A172 (cell line): ENCODE data around the gene RABL2B. TPM values are rescaled to one million over a fixed set of nuclear protein-coding genes. Genes with fewer than 3 reads are reported as not detected.

Source experiments
- DNase-seq: peaks from one replicate; pipeline ENCODE4 v3.0.0-alpha.2; 2015; ENCODE audit warnings: low spot score
- total RNA-seq: library from RNA; depleted of rRNA; stranded (reverse); fragments of >200 nt; shearing (Covaris generic); gene quantifications from 2 replicates; pipeline ENCODE4 v1.2.3, GENCODE V29; 2014

RABL2B gene
- total RNA-seq, 1 experiment from 2014 or later, result 11.3 TPM

GRCh38 chr22:50738649-50739227 is 44.7 kb downstream of the RABL2B start:
- DNase-seq, result no peak

DNA sequence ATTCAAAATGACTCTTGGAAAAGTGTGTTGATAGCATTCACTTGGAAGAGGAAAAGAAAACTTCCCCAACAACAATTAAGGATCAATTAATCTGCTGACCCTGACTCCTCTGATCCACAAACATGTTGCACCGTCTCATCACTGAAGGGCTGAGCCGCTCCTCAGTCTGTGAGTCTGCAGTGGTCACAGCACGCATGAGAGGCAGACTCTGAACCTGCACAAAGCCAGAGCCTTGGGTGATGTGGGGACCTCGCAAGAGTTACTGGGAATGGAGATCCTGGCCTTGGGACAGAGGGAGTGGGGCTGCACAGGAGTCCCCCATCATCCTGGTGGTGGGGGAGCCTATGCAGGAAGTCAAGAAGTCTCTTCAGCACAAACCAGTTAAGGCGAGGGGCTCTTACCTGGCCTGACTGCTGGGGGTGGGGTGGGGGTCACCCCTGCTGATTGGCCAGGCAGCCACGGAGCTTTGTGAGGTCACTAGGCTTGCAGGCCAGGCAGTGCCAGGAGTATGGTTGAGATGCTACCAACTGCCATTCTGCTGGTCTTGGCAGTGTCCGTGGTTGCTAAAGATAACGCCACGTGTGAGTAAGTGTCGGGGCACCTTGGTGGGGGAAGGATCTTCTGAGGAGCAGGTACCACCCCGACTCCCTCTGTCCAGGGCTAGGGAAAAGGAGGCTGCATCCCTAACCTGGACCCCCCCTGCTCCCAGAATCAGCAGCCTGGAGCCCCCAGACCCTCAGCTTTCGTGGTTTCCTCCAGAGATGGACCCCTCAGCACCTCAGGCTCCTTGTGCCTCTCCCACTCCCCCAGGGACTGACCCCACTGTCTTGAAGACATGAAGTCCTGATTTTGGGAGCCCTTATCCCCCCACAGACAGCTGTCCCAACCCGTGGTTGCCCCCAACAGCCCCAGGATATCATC is 45.4 kb downstream of the RABL2B start, which contains the start of gene ACR:
Gene ACR (plus strand): TSS at position 477 of the 921 bp plus-strand sequence. CDS start 32 bp downstream, at position 509.
- no peak for DNase-seq

GRCh38 chr22:50735739-50736030 is 47.8 kb downstream of the RABL2B start:
- DNase-seq, result no peak

DNA sequence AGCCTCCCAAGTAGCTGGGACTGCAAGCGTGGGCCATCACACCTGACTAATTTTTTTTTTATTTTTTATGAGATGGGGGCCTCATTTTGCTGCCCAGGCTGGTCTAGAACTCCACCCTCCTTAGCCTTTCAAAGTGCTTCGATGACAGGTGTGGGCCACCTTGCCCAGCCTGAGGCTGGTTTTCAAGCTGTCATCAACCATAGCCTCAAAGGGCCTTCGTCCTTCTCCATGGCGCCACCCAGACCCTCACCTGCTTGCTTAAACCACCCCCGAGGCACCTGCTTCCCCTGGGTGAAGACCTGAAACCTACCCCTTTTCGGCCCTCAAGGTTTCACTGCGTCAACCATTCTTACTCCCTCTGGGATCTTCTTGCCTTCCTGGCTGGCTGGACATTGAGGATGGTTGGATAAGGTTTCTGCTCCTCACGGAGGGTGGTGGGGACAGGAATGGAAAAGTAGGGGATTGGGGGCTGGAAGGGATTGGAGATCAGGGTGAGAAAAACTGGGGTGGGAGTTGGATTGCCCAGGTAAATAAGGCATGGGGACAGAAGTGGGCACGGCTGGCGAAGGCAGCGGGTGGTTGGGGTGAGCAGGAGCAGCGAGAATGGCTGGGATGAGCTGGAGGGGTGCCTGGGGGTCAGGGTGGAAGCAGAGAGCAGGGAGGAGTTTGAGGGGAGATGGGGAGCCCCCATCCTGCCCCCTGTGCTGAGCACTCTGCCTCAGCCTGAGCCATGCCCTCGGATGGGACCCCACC is 48.3 kb downstream of the RABL2B start:
- no peak for DNase-seq

DNA sequence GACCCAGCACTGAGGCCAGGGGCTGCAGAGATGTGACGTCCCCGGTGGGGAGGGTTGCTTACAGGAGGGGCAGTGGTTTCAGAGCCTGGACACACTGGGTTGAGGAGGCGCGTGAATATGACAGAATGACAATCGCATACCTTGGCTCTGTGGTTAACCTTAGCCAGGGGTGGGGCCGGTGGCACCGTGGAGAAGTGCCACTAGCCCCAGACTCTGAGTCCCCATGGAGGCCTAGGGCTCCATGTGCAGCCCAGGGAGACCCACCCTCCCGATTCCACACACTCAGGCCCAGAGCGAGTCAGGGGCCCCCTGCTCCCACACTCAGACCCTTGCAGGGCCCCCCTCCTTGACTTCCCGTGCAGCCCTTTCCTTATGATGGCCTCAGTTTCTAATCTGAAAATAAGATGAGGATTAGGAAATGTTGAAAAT is 49.1 kb downstream of the RABL2B start:
- no peak for DNase-seq

DNA sequence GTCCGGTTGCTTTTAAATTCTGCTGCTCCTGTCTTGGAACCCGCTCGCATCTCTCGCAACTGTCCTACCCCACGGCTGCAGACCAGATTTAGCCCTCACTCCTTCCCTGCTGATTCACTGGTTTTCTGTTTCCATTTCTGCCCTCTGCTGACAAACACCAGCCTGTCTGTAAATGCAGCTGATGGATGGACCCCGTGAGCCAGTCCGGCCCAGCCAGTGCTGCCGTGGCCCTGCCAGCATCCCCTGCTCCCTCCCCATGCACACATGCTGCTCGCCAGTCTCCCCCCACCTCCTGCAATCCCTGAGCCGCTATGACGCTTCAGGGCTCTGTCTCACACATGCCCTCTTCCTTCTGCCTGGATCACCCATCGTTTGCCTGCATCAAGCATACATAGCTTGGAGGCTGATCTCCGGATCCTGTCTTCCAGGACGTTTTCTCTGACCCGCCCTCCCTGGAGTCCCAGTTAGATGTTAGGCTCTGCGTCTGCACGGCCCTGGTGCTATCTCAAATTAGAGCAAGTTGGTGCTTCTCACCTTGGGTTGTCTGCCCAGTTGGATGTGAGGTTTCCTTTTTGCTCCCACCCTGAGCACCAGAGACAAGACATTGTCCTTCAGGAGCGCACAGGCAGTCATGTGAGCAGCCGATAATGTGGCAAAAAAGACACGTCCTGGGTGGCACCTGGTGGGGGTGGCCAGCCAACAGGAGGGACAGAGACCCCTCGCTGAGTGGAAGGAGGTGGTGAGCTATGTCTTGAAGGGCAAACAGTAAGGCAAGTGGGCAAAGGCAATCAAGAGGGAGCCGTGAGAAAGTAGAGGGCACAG is 49.7 kb downstream of the RABL2B start:
- DNase-seq, result no peak

DNA sequence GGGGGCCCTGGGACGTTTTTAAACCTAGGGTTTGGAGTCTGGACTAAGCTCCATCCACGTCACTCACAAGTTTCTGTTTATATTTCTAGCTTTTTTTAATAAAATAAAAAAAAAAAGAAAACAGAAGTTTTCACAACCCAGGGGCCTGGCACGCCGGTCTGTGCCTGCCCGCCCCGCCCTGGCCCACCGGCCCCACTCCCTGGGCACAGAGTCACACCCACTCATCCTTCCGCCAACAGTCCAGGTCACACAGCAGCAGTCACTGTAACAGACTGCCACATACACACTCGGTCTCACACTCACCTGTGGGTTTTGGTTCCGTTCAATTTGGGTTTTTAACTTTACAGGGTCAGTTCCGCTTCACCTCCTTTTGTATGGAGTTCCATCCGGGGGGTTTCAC is 50.8 kb downstream of the RABL2B start:
- DNase-seq, result no peak

- DNase-seq, result peak; percentile 11
These were observed 51.4 kb downstream of the RABL2B start for GRCh38 chr22:50731811-50732624.

GRCh38 chr22:50730941-50731661 is 52.3 kb downstream of the RABL2B start:
- DNase-seq, result no peak

GRCh38 chr22:50730013-50730891 is 53.2 kb downstream of the RABL2B start:
- DNase-seq, result no peak

GRCh38 chr22:50729391-50730012 is 53.9 kb downstream of the RABL2B start:
- DNase-seq, result no peak

- no peak for DNase-seq
These were observed 54.9 kb downstream of the RABL2B start for GRCh38 chr22:50728523-50728931.

DNA sequence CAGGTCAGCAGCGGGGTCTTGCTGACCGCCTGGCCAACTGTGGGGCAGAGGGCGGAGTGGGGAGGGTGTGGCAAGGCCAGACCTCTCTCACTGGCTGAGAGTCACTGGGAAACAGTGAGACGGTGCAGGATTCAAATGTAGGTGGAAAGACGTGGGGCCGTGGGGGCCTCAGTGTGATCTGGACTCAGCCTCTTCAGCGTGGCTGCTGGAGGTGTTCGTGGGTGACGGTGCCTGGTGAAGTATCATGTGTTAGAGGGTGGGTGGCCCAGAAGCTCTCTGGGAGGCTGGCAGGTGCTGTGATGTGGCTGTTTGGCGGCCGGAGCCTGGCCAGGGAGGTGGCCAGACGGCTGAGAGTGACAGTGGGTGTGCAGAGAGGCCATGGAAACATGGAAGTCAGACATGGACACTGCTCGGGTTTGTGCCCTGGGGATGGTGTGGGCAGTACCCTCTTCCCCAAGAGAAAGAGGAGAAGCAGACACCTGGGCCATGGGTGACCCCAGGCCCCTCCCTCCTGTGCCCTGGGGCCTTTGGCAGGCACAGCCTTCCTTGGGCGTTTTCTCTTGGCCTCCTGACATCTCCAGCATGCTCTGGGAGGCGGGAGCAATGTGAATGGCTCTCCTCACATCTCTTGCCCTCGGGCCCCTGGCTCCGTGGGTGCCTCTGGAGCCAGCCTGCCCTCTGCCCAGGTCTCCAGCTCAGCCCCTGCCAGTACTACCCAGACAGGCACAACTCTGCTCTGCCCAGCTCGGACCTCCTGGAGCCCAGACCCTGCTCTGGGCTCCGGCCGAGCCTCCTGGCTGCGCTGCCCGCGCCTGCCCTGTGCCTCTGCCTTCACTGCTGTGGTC is 55.5 kb downstream of the RABL2B start:
- no peak for DNase-seq

DNA sequence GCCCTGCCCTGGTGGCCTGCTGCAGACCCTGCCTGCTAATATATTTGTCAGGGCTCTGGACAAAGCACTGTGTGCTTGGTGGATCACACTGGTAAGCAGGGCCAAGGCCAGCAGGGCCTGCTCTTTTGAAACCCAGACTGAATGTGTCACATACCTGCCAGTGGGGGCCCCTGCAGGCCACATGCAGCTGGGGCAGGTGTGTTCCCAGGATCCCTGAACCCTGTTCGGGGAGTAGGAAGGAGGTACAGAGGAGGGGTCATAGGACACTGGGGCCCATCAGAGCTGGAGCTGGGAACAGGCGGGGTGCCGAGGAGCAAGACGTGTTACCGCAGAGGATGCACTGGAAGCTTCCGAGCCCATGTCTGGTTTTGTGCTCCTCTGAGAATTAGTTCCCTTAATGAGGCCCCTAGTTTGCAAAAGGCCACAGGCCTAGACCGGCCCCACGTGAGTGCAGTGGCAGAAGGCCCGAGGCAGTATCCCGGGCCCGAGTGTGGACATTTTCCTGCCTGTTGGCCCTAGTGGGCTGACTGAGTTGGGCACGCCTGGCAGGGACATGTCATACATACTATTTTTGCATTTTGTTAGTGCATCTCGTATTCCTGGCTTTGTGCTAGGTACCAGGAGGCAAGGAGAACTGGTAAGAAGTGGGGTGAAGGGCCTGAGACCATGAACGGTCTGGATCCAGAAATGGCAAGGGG is 56.6 kb downstream of the RABL2B start:
- DNase-seq, result no peak

- no peak for DNase-seq
These were observed 57.8 kb downstream of the RABL2B start for GRCh38 chr22:50725597-50725996.

GRCh38 chr22:50724616-50725015 is 58.8 kb downstream of the RABL2B start:
- DNase-seq, result no peak

GRCh38 chr22:50723991-50724390 is 59.4 kb downstream of the RABL2B start:
- DNase-seq, result no peak
